Transverse colon (tissue), 4 donors: ENCODE data around the gene ZNF407.

Source experiments
- EP300 ChIP-seq: sonication (generic); formaldehyde crosslinking; IDR thresholded peaks from one replicate; pipeline ENCODE4 v1.6.1; 2017; ENCODE audit warnings: antibody characterized with exemption, low read depth
- POLR2A ChIP-seq: fragments of 450-650 bp; IDR thresholded peaks from one replicate; pipeline ENCODE4 v1.6.1; 2016; ENCODE audit warnings: antibody characterized with exemption, mild to moderate bottlenecking, moderate library complexity
- POLR2AphosphoS5 ChIP-seq, 3 donors: sonication (generic); formaldehyde crosslinking; IDR thresholded peaks; one replicate each; pipeline ENCODE4 v1.6.1; 2016; ENCODE audit warnings: antibody characterized with exemption in 3 of 3
- TF ChIP-seq, protein P1 (sequence below), 5 experiments: fragments of 200-600 bp in 3 of 5; fragments of 450-650 bp in 2 of 5; sonication (generic) in 3 of 5; IDR thresholded peaks; 1 replicate in 2 of 5; 2 replicates in 3 of 5; pipeline ENCODE4 v1.5.1; 2016 to 2017; ENCODE audit warnings: antibody characterized with exemption in 5 of 5, inconsistent platforms in 3 of 5, mild to moderate bottlenecking in 2 of 5, moderate library complexity in 1 of 5

DNA sequence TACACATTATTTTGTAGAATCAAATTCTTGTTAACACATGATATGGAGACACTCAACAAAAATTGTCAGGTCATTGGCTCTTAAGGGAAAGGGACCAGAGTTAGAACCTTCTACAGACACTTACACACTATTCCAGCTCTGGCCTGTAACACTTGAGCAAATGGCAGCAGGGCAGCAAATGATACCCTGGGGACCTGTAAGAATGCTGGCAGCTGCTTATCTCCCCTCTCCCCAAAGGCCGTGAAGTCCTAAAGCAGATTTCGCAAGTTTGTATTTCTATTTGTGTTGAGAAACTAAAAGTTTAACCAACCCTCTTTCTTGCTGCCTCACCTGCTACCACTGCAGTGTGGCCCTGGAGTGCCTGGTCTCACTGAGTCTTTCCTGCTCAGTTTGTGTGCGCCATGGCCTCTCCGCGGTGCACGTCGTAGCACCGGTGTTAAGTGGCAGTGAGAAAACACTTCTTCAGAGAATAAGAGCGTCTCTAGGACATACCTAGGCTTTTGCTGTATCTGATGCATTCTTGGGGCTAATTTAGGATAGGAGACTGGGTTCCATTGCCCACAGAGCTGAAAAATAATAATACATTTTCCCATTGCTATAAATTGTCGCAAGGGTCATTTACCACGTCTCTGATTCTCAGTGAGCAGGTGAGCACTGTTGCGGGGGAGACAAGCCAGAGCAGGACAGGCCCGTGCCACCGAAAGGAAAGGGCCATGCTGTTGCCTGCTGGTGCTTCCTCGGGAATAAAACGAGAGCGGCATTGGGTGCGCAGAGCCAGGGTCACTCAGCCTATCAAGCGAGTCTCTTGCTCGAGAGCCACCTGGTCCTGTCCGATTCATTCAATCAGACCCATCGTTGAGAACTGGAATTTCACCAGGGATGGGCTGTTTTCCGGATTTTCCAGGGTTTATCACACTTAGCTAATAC is 406.4 kb downstream of the ZNF407 start:
- TF ChIP-seq, protein P1, sequence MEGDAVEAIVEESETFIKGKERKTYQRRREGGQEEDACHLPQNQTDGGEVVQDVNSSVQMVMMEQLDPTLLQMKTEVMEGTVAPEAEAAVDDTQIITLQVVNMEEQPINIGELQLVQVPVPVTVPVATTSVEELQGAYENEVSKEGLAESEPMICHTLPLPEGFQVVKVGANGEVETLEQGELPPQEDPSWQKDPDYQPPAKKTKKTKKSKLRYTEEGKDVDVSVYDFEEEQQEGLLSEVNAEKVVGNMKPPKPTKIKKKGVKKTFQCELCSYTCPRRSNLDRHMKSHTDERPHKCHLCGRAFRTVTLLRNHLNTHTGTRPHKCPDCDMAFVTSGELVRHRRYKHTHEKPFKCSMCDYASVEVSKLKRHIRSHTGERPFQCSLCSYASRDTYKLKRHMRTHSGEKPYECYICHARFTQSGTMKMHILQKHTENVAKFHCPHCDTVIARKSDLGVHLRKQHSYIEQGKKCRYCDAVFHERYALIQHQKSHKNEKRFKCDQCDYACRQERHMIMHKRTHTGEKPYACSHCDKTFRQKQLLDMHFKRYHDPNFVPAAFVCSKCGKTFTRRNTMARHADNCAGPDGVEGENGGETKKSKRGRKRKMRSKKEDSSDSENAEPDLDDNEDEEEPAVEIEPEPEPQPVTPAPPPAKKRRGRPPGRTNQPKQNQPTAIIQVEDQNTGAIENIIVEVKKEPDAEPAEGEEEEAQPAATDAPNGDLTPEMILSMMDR (IDR thresholded peaks at IDR 0.05): no peak
- TF ChIP-seq POLR2AphosphoS5 (IDR thresholded peaks at IDR 0.05): no peak
- TF ChIP-seq POLR2A: no peak
- TF ChIP-seq EP300: no peak
